Body of pancreas (tissue), 4 donors: Measurements from ENCODE around the gene GLDN.

Experiments
- CTCF ChIP-seq, 7 experiments: fragments of 450-650 bp in 4 of 7; fragments of 200-600 bp in 3 of 7; sonication (generic) in 3 of 7; IDR thresholded peaks; one replicate each; pipeline ENCODE4 v1.5.1; 2016 to 2019; ENCODE audit warnings: antibody characterized with exemption in 7 of 7
- POLR2A ChIP-seq, 3 donors: fragments of 450-650 bp; IDR thresholded peaks; one replicate each; pipeline ENCODE4 v1.6.1; 2016; ENCODE audit warnings: antibody characterized with exemption in 3 of 3, mild to moderate bottlenecking in 2 of 3

DNA sequence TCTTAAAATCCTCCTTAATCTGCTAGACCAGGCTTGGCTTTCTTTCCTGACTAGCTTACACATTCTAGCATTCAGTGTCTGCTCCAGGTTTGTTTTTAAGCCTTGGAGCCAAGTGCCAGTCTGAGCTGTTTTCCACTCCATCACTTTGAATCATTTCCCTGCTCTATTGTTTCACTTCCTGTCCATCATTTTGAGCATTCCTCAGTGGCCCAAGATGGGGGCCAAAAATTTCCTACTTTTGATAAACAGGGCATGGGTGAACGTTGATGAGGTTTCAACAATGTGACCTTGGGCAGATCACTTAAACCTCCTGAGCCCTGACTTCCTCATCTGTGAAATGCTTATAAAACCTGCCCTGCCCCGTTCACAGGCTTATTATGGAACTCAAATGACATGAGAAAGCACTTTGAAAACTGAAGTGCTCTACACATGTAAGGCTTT is 7.4 kb upstream of the GLDN start:
- no peak for TF ChIP-seq CTCF (IDR thresholded peaks at IDR 0.05)
- no peak for TF ChIP-seq POLR2A (IDR thresholded peaks at IDR 0.05)
